NCI-H1417 treated with DMSO at 0.1 percent for 48 hours (cell line): ENCODE data around the gene SLC6A19.

Source experiments
- DNase-seq: peaks from one replicate; lab custom pipeline; 2025; lab: John Stamatoyannopoulos, UW

SLC6A19 gene

DNA sequence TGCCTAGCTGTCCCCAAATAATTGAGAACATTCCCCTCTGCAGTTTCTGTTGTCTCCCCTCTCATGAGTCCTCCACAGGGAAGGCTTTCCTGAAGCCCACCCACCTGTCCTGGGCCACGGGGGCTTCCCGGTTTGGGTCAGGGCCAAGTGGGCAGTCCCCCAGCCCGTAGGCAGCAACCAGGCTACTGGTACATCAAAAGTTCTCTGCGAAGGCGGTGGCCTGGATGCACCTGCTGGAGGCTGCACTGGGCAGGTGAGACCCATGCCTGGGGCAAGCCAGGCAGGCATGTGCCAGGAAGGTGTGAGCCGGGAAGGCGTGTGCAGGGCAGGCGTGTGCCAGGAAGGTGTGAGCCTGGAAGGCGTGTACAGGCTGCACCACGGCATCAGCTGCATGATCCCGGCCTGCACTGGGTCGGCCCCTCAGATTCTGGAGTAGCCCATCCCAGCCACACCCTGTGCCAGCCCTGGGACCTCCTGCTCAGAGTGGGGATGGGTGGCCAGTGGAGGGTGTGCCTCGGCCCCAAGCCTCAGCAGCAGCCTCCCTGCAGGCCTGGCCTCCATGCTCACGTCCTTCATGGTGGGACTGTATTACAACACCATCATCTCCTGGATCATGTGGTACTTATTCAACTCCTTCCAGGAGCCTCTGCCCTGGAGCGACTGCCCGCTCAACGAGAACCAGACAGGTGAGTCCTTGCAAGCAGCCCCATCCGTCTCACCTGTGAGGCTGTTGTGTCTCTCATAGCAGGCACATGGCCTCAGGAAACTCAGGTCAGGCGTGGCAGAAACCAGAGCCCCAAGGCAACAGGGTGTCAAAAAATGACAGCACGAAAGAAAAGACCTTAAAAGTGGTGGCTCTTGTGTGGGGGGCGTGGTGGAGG is 8.7 kb downstream of the SLC6A19 start:
- no peak for DNase-seq

DNA sequence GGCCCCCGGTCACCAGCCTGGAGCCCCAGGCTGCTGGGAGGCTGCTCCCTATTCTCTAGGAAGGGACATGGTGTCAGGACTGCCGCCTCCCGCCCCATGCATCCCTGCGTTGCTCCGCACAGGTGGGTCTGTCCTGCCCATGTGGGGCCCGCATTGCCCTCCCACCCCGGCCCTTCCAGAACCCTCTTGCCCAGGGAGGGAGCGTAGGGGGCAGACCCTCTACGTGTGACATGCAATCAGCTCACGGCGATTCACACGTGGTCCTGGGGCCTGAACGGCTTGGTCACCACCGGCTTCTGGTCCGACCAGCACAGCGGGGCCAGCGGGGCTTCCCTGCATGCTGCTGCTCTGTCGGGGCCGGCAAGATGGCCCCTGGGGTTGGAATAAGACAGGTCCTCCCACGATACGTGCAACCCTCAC is 9.4 kb downstream of the SLC6A19 start:
- no peak for DNase-seq

DNA sequence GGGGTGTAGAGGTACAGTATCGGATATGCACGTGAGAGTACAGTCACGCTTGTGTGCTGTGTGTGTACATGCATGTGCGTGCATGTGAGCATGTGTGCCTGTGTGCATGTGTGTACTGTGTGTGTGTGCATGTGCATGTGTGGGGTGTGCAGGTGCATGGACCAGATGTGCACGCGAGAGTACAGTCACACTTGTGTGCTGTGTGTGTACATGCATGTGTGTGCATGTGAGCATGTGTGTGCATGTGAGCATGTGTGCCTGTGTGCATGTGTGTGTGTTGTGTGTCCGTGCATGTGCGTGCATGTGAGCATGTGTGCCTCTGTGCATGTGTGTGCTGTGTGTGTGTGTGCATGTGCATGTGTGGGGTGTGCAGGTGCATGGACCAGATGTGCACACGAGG is 10.3 kb downstream of the SLC6A19 start:
- no peak for DNase-seq

DNA sequence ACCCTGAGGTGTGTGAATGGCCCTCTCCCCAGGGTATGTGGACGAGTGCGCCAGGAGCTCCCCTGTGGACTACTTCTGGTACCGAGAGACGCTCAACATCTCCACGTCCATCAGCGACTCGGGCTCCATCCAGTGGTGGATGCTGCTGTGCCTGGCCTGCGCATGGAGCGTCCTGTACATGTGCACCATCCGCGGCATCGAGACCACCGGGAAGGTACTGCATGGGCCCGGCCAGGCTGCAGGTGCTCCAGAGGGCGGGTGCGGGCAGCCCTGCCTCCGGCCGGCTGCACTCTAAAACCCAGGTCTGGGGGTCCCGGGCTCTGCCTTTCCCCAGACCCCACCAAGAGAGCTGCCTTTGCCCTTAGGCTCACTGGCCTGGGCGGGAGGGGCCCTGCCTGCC is 10.9 kb downstream of the SLC6A19 start:
- DNase-seq: no peak

DNA sequence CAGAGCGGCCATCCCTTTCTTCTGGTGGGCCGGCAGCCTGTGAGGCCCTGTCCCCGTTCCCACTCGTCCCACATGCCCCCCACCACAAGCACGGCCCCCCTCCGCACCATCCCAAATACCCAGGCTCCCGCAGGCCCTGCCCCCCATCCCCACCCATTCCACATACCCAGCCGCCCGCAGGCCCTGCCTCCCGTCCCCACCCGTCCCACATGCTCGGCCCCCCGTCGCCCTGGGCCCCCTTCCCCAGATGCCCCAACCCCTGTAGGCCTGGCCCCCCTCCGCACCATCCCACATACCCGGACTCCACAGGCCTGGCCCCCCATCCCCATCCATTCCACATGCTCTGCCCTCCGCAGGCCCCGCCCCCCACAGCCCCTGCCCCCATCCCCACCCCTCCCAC is 11.5 kb downstream of the SLC6A19 start:
- DNase-seq: no peak

DNA sequence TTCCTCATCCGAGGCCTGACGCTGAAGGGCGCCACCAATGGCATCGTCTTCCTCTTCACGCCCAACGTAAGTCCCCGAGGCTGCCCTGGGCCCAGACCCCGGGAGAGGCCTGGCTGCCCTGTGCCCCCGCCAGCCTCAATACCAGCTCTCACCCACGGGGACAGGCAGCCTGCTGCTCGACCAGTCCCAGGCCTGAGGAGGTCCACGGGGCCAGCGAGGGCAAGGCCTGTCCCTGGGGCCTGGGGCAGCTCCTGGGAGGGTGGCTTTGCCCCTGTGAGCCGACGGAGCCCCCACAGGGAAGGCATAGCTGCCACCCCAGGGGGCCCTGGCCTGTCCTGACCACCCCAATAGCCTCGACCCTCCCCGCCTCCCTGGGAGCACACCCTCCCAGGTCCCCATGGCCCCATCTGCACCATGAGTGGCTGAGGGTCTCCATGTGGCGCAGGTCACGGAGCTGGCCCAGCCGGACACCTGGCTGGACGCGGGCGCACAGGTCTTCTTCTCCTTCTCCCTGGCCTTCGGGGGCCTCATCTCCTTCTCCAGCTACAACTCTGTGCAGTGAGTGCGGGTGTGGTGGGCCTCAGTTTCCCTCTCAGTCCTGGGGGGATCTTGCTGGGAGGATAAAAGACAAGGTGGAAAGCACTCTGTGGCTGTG is 12.2 kb downstream of the SLC6A19 start:
- no peak for DNase-seq

DNA sequence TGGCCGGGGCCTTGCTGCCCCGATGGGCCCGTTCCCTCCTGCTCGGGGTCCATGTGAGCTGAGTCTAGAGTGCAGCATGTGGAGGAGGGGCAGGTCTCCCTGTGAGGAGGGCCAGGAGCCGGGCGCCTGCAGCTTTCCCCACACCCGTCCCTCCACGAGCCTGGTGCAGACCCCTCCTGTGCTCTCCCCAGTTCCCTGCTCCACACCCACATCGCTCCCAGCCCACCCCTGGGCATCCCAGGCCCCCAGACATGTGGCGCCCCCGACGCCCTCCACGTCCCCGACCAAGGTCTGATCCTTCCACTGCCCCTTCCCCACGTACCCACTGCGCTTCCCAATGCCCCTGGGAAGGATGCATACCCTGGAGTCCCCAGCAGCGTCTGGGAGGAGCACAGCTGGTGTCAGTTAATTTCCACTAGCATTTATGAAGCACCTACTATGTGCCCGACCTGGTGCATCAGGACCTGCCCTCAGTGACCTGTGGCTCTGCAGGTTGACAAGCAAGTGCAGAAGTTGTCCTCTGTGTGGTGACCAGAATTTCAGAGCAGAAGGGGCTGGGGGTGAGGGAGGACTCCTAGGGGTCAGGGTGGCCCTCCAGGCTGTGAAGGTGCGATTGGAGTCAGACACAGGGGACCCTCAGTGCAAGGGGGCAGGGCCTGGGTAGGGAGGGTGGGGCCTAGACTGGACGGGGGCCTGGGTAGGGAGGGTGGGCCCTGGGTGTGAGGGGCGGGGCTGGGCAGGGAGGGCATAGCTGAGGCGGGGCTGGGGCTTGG is 13.0 kb downstream of the SLC6A19 start:
- DNase-seq: no peak

DNA sequence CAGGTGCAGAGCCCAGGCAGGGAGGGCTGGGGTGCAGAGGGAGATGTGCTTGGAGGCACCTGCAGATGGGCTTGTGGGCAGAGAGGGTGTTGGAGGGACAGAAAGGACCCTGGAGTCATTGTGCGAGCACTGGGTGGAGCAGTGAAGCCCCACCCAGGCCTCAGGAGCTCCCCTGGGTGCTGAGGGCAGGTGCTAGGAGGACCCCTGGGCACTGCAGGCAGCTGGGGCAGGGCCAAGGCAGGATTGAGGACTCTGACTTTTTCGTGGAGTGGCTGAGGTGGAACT is 13.5 kb downstream of the SLC6A19 start:
- no peak for DNase-seq

DNA sequence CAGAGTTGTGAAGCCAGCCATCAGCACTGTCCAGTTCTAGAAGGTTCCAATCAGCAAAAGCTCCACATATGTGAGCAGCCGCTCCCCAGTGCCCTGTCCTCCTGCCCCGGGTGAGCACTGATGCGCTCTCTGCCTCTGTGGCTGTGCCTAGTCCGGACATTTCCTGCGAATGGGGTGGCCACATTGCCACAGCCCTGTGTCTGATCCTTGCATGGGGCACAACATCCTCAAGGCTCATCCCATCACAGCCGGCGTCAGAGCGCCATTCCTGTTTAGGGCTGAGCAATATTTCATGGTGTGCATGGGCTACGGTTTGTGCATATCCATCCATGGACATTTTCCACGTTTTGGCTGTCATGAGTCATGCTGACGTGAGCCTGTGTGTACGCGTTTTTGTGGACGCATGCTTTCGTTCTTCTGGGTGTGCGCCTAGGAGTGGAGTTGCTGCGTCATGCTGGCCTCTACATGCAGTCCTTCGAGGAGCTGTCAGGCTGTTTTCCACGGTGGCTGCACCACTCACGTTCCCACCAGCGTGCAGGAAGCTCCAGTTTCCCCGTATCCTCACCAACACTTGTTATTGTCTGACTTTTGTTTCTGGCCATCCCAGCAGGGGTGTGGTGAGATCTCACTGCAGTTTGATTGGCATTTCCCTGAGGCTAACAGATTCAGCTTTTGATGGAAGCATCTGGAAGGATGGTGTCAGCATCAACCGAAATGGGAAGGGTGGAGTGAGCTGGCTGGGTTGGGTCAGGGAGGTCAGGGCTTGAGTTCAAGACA is 14.1 kb downstream of the SLC6A19 start:
- no peak for DNase-seq

DNA sequence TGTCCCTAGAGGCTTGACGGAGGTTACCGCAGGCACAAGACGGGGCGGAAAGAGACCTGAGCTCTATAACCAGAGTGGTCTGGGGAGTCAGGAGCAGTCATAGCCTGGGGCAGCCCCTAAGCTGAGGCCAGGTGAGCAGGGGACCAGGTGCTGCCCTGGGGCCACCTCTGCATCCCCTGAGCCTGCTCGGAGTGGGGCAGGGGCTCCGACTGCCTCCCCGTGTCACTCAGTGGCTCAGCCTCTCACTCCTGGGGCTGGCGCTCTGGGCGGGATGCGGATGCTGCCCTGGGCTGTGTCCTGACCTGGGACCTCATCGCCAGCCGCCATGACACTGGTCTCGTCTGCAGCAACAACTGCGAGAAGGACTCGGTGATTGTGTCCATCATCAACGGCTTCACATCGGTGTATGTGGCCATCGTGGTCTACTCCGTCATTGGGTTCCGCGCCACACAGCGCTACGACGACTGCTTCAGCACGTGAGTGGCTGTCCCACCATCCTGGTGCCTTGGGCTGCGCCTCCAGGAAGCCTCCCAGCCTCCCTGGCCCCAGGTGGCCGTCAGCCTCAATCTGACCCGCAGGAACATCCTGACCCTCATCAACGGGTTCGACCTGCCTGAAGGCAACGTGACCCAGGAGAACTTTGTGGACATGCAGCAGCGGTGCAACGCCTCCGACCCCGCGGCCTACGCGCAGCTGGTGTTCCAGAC is 15.0 kb downstream of the SLC6A19 start:
- DNase-seq: no peak

DNA sequence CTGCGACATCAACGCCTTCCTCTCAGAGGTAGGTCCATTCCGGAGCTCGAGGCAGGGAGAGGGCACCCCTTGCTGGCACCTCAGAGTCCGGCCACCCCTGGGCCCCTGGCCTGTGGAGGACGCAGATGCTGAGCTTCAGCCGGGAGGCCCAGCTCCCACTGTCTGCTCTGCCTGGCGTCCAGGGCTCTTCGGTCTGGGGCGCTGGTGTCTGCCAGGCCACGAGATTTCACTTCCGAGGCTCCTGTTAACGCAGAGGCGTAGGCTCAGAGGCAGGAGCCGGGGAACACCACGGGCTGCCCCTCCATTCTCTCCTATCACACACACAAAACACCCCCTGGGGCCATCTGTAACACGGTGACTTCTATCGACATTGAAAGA is 15.5 kb downstream of the SLC6A19 start:
- DNase-seq: no peak

DNA sequence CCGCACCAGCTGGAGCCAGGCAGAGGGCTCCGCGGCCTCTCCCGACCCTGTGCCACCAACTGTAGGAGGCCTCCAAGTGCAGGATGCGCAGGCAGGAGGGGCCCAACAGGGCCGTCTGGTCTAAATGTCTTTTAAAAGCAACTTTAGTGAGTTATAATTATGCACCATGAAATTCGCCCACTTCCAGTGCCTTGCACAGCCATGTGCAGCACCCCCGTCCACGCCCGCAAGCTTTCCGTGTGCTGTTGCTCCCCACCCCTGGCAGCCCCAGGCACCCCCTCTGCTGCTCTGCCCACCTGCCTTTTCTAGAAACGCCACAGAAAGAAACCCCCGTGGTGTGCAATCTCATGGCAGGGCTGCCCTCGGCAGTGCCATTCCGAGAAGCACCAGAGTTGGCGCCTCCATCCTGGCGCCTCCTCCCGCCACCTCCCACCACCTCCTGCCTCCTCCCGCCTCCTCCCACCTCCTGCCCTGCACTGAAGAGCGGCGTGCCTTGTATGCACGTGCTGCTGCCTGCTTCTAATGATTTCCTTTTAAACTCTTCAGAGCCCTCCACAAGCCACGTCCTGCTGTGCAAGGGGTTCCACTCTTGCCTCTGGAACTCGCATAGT is 16.3 kb downstream of the SLC6A19 start:
- no peak for DNase-seq

DNA sequence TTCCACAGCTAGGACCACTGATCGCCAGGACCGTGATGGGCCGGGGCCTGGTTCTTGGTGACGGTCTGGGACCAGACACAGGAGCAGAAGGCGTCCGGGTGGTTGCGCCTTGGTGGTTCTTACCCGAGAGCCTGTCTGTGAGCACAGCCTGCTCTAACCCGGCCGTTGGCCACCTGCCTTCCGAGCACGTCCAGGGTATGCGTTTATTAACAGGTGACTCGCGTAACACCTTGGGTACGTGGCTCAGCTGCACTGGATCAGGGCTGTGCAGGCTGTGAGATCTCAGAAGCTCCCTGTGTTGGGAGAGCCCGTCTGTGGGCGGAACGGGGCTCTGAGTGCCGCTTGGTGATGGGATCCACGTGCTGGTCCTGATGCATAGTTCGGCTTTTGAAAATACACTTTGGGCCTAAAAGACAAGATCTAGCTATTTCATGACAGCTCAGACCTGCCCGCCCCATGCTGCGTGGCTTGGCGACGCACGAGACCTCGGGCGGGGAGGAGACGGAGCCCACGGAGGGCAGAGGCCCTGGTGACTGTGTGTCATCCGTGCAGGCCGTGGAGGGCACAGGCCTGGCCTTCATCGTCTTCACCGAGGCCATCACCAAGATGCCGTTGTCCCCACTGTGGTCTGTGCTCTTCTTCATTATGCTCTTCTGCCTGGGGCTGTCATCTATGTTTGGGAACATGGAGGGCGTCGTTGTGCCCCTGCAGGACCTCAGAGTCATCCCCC is 17.1 kb downstream of the SLC6A19 start:
- no peak for DNase-seq

DNA sequence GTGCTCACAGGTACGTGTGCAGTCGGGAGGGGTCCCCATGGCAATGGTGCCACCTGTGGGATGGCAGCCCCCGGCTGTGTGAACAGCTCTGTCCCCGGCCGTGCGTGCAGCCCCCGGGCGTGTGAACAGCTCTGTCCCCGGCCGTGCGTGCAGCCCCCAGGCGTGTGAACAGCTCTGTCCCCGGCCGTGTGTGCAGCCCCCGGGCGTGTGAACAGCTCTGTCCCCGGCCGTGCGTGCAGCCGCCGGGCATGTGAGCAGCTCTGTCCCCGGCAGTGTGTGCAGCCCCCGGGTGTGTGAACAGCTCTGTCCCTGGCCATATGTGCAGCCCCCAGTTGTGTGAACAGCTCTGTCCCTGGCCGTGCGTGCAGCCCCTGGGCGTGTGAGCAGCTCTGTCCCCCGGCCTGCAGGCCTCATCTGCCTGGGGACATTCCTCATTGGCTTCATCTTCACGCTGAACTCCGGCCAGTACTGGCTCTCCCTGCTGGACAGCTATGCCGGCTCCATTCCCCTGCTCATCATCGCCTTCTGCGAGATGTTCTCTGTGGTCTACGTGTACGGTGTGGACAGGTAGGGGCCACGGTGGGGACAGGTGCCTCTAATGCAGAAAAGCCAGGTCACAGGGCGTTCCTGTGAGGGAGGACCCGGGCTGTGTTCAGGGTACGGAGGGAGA is 17.8 kb downstream of the SLC6A19 start:
- no peak for DNase-seq

DNA sequence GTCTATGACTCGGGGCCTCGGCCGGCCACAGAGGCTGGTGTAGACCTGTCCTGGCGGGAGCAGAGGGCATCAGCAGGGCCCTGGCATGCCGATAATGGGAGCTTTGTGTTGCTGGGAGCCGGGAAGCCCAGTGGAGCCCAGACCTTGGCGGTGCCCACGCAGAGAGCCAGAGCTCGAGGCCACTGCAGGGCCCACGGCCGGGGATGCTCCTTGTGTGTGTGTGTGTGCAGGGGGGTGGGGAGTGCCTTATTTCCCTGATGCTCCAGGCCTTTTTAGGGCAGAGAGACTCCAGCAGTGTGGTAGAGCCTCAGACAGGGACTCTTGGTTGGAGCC is 18.3 kb downstream of the SLC6A19 start:
- DNase-seq: no peak

DNA sequence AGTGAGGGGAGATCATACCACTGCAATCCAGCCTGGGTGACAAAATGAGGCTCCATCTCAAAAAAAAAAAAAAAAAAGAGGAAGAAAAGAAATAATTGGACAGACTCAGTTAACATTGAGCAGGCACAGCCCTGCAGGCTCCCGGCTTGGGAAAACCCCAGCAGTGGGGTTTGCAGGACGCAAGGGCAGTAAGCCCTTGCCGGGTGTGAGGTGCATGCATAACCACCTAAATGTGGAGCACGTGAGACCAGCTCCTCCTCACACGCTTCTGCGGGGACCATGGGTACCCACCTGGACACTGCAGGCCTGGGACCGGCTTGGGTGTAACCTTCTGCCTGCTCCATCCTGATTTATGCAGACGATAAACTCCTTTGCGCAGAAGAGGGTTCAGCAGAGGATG is 19.0 kb downstream of the SLC6A19 start:
- DNase-seq: no peak

DNA sequence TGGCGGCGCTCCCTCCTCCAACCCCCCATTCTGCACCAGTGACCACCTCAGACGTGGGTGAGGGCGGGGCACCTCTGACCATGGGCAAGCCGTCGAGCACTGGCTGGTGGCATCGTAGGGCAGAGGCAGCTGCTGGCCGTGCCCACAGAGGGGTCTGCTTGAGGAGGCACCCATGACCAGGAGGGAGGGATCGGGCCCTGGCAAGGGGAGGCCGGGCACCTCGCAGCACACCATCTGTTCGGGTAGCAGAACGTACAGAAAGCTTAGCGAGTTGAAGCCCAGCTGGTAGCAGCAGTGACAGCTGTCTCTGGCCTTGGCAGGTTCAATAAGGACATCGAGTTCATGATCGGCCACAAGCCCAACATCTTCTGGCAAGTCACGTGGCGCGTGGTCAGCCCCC is 19.4 kb downstream of the SLC6A19 start:
- DNase-seq: no peak

DNA sequence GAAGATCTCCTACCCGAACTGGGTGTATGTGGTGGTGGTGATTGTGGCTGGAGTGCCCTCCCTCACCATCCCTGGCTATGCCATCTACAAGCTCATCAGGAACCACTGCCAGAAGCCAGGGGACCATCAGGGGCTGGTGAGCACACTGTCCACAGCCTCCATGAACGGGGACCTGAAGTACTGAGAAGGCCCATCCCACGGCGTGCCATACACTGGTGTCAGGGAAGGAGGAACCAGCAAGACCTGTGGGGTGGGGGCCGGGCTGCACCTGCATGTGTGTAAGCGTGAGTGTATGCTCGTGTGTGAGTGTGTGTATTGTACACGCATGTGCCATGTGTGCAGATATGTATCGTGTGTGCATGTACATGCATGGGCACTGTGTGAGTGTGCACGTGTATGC is 20.3 kb downstream of the SLC6A19 start:
- DNase-seq: no peak

DNA sequence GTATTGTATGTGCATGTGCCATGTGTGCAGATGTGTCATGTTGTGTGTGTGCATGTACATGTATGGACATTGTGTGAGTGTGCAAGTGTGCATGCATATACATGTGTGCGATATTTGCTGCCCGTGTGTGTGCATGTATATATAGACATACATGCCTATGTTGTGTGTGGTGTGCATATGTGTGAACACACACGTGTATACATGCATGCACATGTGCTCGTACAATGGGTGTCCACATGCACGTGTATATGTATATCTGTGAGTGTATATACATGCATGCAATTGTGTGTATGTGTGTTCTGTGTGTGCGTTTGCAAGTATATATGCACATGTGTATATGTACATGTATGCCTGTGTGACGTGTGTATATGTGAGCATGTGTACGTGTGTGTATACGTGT is 20.8 kb downstream of the SLC6A19 start:
- no peak for DNase-seq

DNA sequence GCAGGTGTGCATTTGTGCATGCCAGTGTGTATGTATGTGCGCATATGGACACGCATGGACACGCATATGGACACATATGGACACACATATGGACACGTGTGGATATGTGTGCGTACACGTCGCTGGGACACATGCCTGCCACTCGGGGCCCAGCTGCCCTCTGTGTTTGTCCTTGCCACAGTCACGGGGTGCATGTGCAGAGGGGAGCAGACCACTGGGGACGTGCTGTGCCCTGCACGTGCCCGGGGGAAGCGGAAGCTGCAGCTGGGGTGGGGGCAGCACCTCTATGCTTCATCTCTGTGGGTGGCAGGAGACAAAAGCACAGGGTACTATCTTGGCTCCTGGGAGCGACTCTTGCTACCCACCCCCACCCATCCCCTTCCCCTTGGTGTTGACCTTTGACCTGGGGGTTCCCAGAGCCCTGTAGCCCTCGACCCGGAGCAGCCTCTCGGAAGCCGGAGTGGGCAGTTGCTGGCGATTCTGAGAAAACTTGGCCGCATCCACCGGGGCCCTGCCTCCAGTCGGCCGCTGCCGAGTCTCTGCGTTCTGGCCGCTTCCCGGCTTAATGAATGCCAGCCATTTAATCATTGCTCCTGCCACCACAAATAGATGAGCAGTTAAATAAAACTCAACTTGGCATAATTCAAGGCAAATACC is 21.4 kb downstream of the SLC6A19 start:
- DNase-seq: no peak
